Adipose tissue (tissue), 3 donors: ENCODE data around the gene ZNF710. TPM values are rescaled to one million over a fixed set of nuclear protein-coding genes. Genes with fewer than 3 reads are reported as not detected.

ENCODE experiments used
- H3K27ac ChIP-seq: one replicate; pipeline ENCODE4 v1.5.1; 2013; ENCODE audit warnings: low read depth, low read length
- WGBS, 3 donors: extraction: QIAGEN DNeasy Blood & Tissue Kit; methylation state at CpG; one replicate each; pipeline ENCODE4 v1.1.7; 2013; 5-methylcytosine and 5-hydroxymethylcytosine counted together
- polyA plus RNA-seq, 3 donors: library from polyadenylated mRNA; stranded (reverse); fragments of 200-250 nt; gene quantifications; one replicate each; pipeline ENCODE4 v1.2.3, GENCODE V29; 2013
- donor health status: healthy with polysubstance abuse.
- donor health status: Bipolar disorder and iron deficiency.
- donor health status: healthy.

Gene ZNF710
- polyA plus RNA-seq, 3 donors: 4.5 to 75.8 (median 4.9) TPM

DNA sequence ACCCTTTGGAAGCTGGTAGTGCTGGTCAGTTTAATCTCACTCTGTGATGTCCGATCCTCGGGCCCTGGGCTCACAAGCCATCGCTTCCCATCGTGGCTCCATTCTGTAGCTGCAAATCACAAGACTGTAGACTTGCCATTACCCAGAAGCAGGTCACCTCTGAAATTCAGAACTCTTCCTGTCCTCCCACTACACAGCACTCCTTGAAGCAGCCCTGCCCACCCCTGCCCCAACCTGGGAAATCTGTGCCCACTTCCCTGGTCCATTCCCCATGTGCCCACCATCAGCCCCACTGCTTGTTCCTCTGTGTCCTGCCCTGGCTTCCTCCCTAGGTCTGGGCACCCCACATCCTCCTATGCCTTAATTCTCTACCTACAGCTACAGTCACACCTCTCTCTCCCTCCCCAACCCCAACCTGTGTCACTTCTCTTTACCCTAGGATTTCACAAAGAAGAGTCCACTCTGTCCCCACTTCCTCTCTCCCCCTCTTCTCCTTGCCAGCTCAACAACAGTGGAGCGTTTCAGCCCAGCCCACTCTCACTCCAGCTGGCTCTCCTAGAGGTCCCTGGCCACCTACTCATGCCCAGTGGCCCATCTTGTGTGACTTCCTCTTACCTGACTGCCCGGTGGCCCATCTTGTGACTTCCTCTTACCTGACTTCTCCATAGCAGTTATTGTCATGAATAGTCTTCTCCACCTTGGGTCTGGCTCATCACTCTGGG, 8.3 kb downstream of the ZNF710 start:
- WGBS, 3 donors: 82 to 85% (median 85%) methylated on average over 6 of the region's 6 CpGs
- no peak overlapping the region for H3K27ac ChIP-seq

- 93 to 97% (median 96%) methylated on average over 8 of the region's 8 CpGs for WGBS, 3 donors
- H3K27ac ChIP-seq: no peak overlapping the region
These were observed 10.6 kb downstream of the ZNF710 start for GRCh38 chr15:90011705-90012104.

DNA sequence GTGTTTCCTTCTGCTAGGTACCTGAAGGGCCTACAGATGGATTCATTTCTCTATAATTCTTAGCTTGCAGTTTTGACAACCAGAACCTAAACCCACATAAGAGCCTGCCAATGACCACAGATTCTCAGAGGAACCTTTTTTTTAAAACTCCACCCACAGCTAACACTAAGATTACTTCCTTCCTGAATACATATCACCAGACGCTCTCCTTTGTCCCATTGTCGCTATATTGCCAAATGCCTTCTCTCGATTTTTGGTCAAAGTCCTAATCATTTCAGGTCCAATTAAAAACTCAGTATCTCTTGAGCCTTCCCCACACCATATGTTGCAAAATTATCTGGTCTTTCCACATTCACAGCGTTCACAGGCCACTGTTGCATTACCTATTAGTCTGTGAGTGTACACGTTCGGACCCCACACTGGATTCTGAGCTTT, 12.4 kb downstream of the ZNF710 start:
- WGBS, 3 donors: 52 to 78% (median 56%) methylated on average over 6 of the region's 6 CpGs
- H3K27ac ChIP-seq: no peak overlapping the region

- H3K27ac ChIP-seq: no peak overlapping the region
- 74 to 91% (median 79%) methylated on average over 6 of the region's 6 CpGs for WGBS, 3 donors
These were observed 14.2 kb downstream of the ZNF710 start for GRCh38 chr15:90015294-90015693.

- H3K27ac ChIP-seq: no peak overlapping the region
- WGBS, 3 donors: 88 to 96% (median 89%) methylated on average over 8 of the region's 8 CpGs
These were observed 14.6 kb downstream of the ZNF710 start for GRCh38 chr15:90015749-90016148.

DNA sequence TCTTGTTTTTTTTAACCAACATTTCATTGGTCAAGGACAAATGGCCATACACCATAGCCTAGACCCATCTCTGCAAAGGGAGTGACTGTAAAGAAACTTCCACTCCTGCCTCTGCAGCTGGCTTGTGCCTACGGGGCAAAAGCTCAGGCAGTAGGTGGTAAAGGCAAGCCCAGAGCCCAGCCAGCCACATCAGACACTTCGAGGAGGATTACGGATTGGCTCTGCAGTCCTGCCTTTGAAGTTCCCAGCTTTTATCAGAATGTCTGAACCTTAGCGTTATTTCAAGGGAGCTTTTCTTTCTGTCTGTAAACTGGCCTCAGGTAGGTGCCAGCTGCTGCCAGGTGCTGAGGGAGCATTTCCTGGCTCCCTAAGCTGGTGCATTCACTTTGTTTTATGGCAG, 15.6 kb downstream of the ZNF710 start:
- no peak overlapping the region for H3K27ac ChIP-seq

DNA sequence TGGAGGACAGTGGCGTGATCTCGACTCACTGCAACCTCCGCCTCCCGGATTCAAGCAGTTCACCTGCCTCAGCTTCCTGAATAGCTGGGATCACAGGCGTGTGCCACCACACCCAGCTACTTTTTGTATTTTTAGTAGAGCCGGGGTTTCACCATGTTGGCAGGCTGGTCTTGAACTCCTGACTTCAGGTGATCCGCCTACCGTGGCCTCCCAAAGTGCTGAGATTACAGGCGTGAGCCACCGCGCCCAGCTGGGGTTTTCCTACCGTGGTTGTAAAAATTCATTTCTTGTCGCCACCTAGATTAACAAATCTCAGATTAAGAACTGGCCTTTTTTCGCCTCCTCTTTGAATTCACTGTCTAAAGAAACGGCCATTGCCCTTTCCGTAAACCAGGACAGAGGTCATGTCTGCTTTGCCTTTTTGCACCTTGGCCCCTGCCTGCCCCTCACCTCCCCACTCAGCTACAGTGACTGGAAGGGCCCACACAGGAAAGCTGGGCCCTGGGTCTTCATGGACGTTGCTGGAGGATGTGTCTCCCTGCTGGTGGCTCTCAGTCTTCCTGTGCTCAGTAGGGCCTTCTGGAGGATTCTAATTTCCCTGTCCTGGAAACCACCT, 17.2 kb downstream of the ZNF710 start:
- 88 to 91% (median 90%) methylated on average over 17 of the region's 17 CpGs for WGBS, 3 donors
- H3K27ac ChIP-seq: no peak overlapping the region

More for the DNA sequence above, 15.6 kb downstream of the ZNF710 start:
- 32 to 82% (median 76%) methylated on average over 4 of the region's 4 CpGs for WGBS, 3 donors

DNA sequence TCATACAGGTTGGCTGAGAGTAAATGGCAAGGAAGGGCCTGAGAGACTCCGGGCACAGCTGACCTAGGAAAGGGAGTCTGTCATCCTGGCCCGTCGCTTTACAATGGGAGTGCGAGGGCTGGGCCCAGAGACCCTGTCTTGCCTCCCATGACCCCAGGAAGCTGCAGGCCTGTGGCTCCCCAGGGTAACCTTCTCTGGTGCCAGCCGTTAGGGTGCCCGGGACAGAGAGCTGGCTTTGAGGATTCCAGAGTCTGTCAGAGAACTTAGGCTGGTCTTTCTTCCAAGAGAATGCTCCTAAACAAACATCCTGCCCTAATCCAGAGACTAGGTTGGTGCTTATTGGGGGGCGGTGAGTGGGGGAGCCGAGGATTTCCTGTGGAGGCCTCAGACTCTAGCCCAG, 18.5 kb downstream of the ZNF710 start:
- WGBS, 3 donors: 64 to 81% (median 66%) methylated on average over 8 of the region's 8 CpGs
- no peak overlapping the region for H3K27ac ChIP-seq

GRCh38 chr15:90020021-90020735, 19.1 kb downstream of the ZNF710 start:
- no peak overlapping the region for H3K27ac ChIP-seq
- 37 to 76% (median 38%) methylated on average over 17 to 18 of the region's 18 CpGs for WGBS, 3 donors

GRCh38 chr15:90020936-90021507, 19.9 kb downstream of the ZNF710 start:
- H3K27ac ChIP-seq: no peak overlapping the region
- 78 to 90% (median 89%) methylated on average over 10 of the region's 10 CpGs for WGBS, 3 donors

- H3K27ac ChIP-seq: no peak overlapping the region
- 89 to 94% (median 90%) methylated on average over 6 of the region's 6 CpGs for WGBS, 3 donors
These were observed 21.2 kb downstream of the ZNF710 start for GRCh38 chr15:90022345-90022744.

- H3K27ac ChIP-seq: no peak overlapping the region
- WGBS, 3 donors: 80 to 85% (median 83%) methylated on average over 6 of the region's 6 CpGs
These were observed 22.0 kb downstream of the ZNF710 start for GRCh38 chr15:90022905-90023700.

DNA sequence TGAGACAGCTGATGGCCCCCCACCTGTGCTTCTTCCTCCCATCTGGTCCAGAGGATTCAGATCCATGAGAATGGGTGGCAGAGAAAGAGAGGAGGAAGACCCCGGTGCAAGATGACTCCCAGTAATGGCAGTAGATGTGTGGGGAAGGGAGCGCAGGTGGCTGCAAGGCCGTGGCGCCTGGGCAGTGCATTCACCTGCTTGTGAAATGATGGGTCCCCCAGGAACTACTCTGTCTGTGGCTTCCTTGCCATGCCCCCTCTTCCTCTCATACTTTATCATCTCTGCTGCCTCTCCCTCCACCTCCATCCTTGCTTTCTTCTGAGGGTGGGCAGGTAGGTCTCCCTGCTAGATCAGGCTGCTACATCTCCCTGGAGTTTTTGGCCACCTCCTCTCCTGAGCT, 23.3 kb downstream of the ZNF710 start:
- WGBS, 3 donors: 78 to 93% (median 86%) methylated on average over 4 of the region's 4 CpGs
- no peak overlapping the region for H3K27ac ChIP-seq

DNA sequence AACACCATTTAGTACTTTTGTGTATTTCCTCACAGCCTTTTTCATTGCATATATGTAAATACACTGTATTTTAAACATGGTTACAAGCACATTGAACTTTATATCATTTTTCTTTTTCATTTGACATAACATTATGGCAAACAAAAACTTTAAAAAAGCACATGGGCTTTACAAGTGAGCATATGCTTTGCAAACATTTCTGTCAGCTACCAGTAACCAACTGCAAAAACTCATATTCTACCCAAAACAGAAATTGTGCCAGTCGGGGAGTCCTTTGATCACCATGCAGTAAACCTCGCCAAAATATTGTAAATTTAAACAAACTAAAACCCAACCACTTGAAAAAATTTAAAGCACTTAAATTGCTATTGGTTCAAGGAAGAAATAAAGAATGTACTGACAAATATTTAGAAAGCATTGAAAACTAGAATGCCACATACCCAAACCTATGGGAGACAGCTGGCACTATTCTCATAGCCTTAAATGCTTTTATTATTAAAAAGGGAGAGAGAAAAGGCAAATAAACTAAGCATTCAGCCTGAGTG, 24.4 kb downstream of the ZNF710 start:
- WGBS, 3 donors: 35 to 85% (median 84%) methylated on average over 2 of the region's 2 CpGs

DNA sequence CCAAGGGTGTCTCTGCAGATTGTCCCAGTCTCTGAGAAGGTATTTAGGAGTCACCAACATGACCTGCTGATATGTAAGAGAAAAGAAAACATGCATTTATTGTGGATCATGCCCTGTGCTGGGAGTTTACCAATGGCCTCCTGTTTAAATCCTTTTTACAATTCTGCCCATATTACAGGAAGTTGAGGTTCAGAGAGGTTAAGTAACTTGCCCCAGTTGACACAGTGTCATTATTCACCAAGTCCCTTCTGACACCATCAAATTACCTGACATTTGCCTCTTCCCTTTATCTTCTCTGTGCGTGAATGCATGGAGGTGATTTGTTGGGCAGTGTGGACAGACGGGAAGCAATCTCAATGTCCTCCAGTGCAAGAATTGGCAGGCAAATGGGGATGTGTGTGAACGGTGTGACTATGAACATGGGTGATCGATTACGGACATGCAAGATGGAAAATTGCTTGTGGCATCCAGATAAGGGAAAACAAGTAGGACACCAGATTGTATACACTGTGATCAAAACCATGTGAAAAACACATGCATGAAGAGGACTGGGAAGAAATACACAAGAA, 27.3 kb downstream of the ZNF710 start:
- H3K27ac ChIP-seq: no peak overlapping the region
- 44 to 90% (median 87%) methylated on average over 5 of the region's 5 CpGs for WGBS, 3 donors

More for the DNA sequence above, 24.4 kb downstream of the ZNF710 start:
- no peak overlapping the region for H3K27ac ChIP-seq

- 16 to 91% (median 87%) methylated on average over 1 of the region's 1 CpG for WGBS, 3 donors
- H3K27ac ChIP-seq: no peak overlapping the region
These were observed 27.9 kb downstream of the ZNF710 start for GRCh38 chr15:90029024-90029423.

- WGBS, 3 donors: 59 to 80% (median 79%) methylated on average over 8 of the region's 8 CpGs
- H3K27ac ChIP-seq: no peak overlapping the region
These were observed 29.3 kb downstream of the ZNF710 start for GRCh38 chr15:90030376-90030775.
